ENCODE results near the gene GNA15.

Gene GNA15

GRCh38 chr19:3148503-3148902, 12.7 kb downstream of the GNA15 start:
- no peak for TF ChIP-seq CTCF (IDR thresholded peaks at IDR 0.05; ENCODE audit: low read depth, low read length)
- DNase-seq (ENCODE audit: extremely low read depth, low read depth) = no peak

DNA sequence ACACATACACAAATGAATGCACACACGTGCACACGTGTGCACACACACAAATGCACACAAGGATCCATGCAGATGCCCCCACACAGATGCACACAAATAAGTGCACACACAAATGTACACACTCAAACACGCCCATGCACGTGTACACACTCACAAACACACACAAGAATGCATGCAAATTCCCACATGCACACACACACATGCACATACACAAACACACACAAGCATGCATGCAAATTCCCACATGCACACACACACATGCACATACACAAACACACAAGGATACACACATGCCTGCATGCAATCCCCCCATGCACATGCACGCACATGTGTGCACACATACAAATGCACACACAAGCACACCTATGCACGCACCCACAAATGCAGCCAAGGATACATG, 13.3 kb downstream of the GNA15 start:
- no peak for DNase-seq (ENCODE audit: extremely low read depth, low read depth)
- TF ChIP-seq CTCF (IDR thresholded peaks at IDR 0.05; ENCODE audit: low read depth, low read length) = no peak

DNA sequence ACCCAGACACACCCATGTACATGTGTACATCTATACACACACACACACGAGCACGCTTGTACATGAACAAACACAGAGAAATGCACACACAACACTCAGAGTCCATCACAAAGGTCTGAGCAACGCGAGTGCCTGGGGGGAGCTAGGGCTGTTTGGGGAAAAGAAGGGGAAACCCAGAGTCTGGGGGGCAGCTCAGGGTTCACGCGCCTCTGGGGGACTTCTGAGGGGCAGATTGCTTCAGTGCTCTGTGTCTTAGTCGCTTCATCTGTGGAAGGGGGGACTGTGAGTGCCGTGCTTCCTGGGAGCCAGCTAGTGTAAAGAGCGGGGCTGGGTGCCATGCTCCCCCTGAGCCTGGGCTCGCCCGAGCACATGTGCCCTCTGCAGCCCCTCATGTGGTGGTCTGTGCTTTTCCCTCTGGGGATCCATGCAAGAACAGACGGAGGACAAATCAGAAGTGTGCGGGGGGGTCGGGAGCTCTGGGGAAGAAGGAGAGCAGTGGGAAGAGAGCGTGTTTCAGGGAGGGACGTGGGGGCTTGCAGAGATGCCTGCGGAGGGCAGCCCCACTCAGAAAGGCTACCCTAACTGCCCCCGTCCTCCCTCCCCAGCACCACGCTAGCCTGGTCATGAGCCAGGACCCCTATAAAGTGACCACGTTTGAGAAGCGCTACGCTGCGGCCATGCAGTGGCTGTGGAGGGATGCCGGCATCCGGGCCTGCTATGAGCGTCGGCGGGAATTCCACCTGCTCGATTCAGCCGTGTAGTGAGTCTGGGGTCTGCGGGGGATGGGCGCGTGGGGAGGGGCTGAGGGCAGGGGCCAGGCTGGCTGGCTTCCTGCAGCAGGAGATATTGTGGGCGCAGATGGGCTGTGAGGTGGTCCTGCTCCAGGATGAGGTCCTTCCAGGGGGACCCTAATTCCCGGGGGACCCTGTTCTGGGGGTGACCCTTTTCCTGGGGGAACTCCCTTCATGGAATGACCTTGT, 14.0 kb downstream of the GNA15 start:
- DNase-seq (ENCODE audit: extremely low read depth, low read depth) = no peak
- TF ChIP-seq CTCF (IDR thresholded peaks at IDR 0.05; ENCODE audit: low read depth, low read length) = no peak

GRCh38 chr19:3150739-3151329, 15.0 kb downstream of the GNA15 start:
- DNase-seq (ENCODE audit: extremely low read depth, low read depth) = no peak
- TF ChIP-seq CTCF (IDR thresholded peaks at IDR 0.05; ENCODE audit: low read depth, low read length) = no peak

GRCh38 chr19:3151563-3152418, 16.0 kb downstream of the GNA15 start:
- DNase-seq (ENCODE audit: extremely low read depth, low read depth) = no peak
- no peak for TF ChIP-seq CTCF (IDR thresholded peaks at IDR 0.05; ENCODE audit: low read depth, low read length)

DNA sequence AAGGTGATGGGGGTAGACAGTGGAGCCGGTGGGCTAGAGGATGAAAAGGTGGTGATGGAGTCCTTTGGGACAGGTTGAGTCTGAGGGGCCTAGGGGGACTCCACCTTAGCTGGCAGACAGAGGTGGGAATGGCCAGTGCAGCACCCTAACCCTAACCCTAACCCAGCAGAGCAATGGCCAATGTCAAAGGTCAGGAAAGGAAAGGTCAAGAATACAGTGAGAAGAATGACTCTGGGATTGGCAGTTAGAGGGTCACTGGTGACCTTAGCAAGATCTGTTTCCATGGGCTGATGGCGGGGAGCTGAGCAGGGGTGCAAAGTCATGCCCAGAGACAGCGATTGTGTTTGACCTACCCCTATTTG, 16.6 kb downstream of the GNA15 start:
- DNase-seq (ENCODE audit: extremely low read depth, low read depth) = no peak
- TF ChIP-seq CTCF (IDR thresholded peaks at IDR 0.05; ENCODE audit: low read depth, low read length) = no peak
